Measurements from ENCODE around the gene MB. TPM values are rescaled to one million over a fixed set of nuclear protein-coding genes. Genes with fewer than 3 reads are reported as not detected.

The MB gene
- total RNA-seq, 1 donor from 2014 or later, result not detected

GRCh38 chr22:35600476-35600875, 16.7 kb downstream of the MB start:
- DNase-seq (ENCODE audit: low read depth), result no peak
- Histone ChIP-seq H3K4me3 (ENCODE audit: low read depth, low read length) (no peak overlapping the region), H3K27me3 (ENCODE audit: control insufficient read depth, insufficient read depth, low read length) (no peaks in the 10 kb centered on the region), H3K36me3 (ENCODE audit: control insufficient read depth, insufficient read depth, low read length) (no peaks in the 10 kb centered on the region)
- TF ChIP-seq CTCF (IDR thresholded peaks at IDR 0.05; ENCODE audit: insufficient read depth, low read length, severe bottlenecking), result no peak
- no peak for FAIRE-seq

- TF ChIP-seq CTCF (IDR thresholded peaks at IDR 0.05; ENCODE audit: insufficient read depth, low read length, severe bottlenecking), result no peak
- no peaks in the 10 kb centered on the region for H3K36me3 ChIP-seq (ENCODE audit: control insufficient read depth, insufficient read depth, low read length)
- no peak overlapping the region for H3K4me3 ChIP-seq (ENCODE audit: low read depth, low read length)
- DNase-seq (ENCODE audit: low read depth), result no peak
- FAIRE-seq, result no peak
- H3K27me3 ChIP-seq (ENCODE audit: control insufficient read depth, insufficient read depth, low read length), result no peaks in the 10 kb centered on the region
Observed at GRCh38 chr22:35599364-35599763, 17.8 kb downstream of the MB start.

- Histone ChIP-seq H3K27me3 (ENCODE audit: control insufficient read depth, insufficient read depth, low read length) (no peaks in the 10 kb centered on the region), H3K36me3 (ENCODE audit: control insufficient read depth, insufficient read depth, low read length) (no peaks in the 10 kb centered on the region), H3K4me3 (ENCODE audit: low read depth, low read length) (no peak overlapping the region)
- no peak for TF ChIP-seq CTCF (IDR thresholded peaks at IDR 0.05; ENCODE audit: insufficient read depth, low read length, severe bottlenecking)
- DNase-seq (ENCODE audit: low read depth) (no peak), FAIRE-seq (no peak)
Observed at GRCh38 chr22:35598396-35598710, 18.8 kb downstream of the MB start.

GRCh38 chr22:35597692-35598395, 19.3 kb downstream of the MB start:
- no peak for TF ChIP-seq CTCF (IDR thresholded peaks at IDR 0.05; ENCODE audit: insufficient read depth, low read length, severe bottlenecking)
- H3K27me3 ChIP-seq (ENCODE audit: control insufficient read depth, insufficient read depth, low read length), result no peaks in the 10 kb centered on the region
- FAIRE-seq (no peak), DNase-seq (ENCODE audit: low read depth) (no peak)
- H3K4me3 ChIP-seq (ENCODE audit: low read depth, low read length), result no peak overlapping the region
- no peaks in the 10 kb centered on the region for H3K36me3 ChIP-seq (ENCODE audit: control insufficient read depth, insufficient read depth, low read length)

GRCh38 chr22:35596821-35597220, 20.3 kb downstream of the MB start:
- TF ChIP-seq CTCF (IDR thresholded peaks at IDR 0.05; ENCODE audit: insufficient read depth, low read length, severe bottlenecking), result no peak
- no peak for FAIRE-seq

GRCh38 chr22:35594686-35595085, 22.4 kb downstream of the MB start:
- Histone ChIP-seq H3K27me3 (ENCODE audit: control insufficient read depth, insufficient read depth, low read length) (no peaks in the 10 kb centered on the region), H3K4me3 (ENCODE audit: low read depth, low read length) (no peak overlapping the region), H3K36me3 (ENCODE audit: control insufficient read depth, insufficient read depth, low read length) (no peaks in the 10 kb centered on the region)
- no peak for TF ChIP-seq CTCF (IDR thresholded peaks at IDR 0.05; ENCODE audit: insufficient read depth, low read length, severe bottlenecking)
- no peak for DNase-seq (ENCODE audit: low read depth)
- no peak for FAIRE-seq

More at GRCh38 chr22:35596821-35597220, 20.3 kb downstream of the MB start:
- Histone ChIP-seq H3K4me3 (ENCODE audit: low read depth, low read length) (no peak overlapping the region), H3K27me3 (ENCODE audit: control insufficient read depth, insufficient read depth, low read length) (no peaks in the 10 kb centered on the region), H3K36me3 (ENCODE audit: control insufficient read depth, insufficient read depth, low read length) (no peaks in the 10 kb centered on the region)
- DNase-seq (ENCODE audit: low read depth), result no peak
